Endothelial cell of umbilical vein (primary cell): Measurements from ENCODE around the gene RHD. TPM values are rescaled to one million over a fixed set of nuclear protein-coding genes. Genes with fewer than 3 reads are reported as not detected.
"Not testable (repeated sequence)": the region's sequence is repeated elsewhere in the genome, so short reads cannot be mapped to it uniquely, and the experiment has no call there.

Source experiments
- BruUV-seq: library from RNA; stranded (reverse); fragments of 400-500 nt; replicated peaks from 2 replicates; lab custom pipeline; 2021; lab: Mats Ljungman, UMichigan
- CTCF ChIA-PET: fragments of 300-600, 350-600 bp; sonication (Branson Sonifier 250); formaldehyde crosslinking; loops from one replicate; lab custom pipeline; 2021; ENCODE audit warnings: antibody characterized with exemption, inconsistent platforms; lab: Charles Lee
- POLR2A ChIA-PET: fragments of 300-600, 350-600 bp; sonication (Branson Sonifier 250); formaldehyde crosslinking; loops from one replicate; lab custom pipeline; 2021; ENCODE audit warnings: antibody characterized with exemption, inconsistent platforms; lab: Charles Lee
- DNase-seq: peaks from one replicate; pipeline ENCODE4 v3.0.0-alpha.2; 2011; ENCODE audit warnings: low read depth, low spot score
- FAIRE-seq: peaks from 2 replicates; lab custom pipeline; 2011; peaks lifted over from hg19 to GRCh38; lab: Jason Lieb, UNC
- H2AFZ ChIP-seq: 2 replicates; pipeline ENCODE4 v1.6.0; 2012; ENCODE audit warnings: low read depth, low read length, control low read depth, inconsistent platforms
- H3K27ac ChIP-seq: 2 replicates; pipeline ENCODE4 v1.5.1; 2011; ENCODE audit warnings: low read depth, mild to moderate bottlenecking, control low read depth, low read length, moderate library complexity; ENCODE audit not compliant: insufficient read depth
- H3K27me3 ChIP-seq, 2 experiments: 2 replicates each; pipeline versions ENCODE4 v1.6.0 to v1.6.1; 2011; ENCODE audit warnings: low read length in 2 of 2, mixed read lengths in 1 of 2; ENCODE audit not compliant: control insufficient read depth in 2 of 2, insufficient read depth in 2 of 2
- H3K36me3 ChIP-seq, 2 experiments: 2 replicates in 1 of 2; 3 replicates in 1 of 2; pipeline ENCODE4 v1.5.1; 2011; ENCODE audit warnings: low read length in 2 of 2, mild to moderate bottlenecking in 1 of 2, moderate library complexity in 1 of 2; ENCODE audit not compliant: control insufficient read depth in 2 of 2, insufficient read depth in 2 of 2; ENCODE audit errors: extremely low read depth in 1 of 2
- H3K4me1 ChIP-seq: 3 replicates; pipeline ENCODE4 v1.5.1; 2011; ENCODE audit warnings: mild to moderate bottlenecking, low read length; ENCODE audit not compliant: control insufficient read depth, insufficient read depth; ENCODE audit errors: extremely low read depth
- H3K4me2 ChIP-seq: 2 replicates; pipeline ENCODE4 v1.6.1; 2011; ENCODE audit warnings: low read length, control low read depth, mixed read lengths; ENCODE audit not compliant: insufficient read depth
- H3K4me3 ChIP-seq, 3 experiments: fragments of 200-600 bp in 1 of 3; sonication (generic), shearing (Covaris generic) in 1 of 3; replicated peaks in 1 of 3; 2 replicates each; pipeline ENCODE4 v1.5.1; 2011 to 2016; ENCODE audit warnings: control low read depth in 3 of 3, low read length in 3 of 3, mild to moderate bottlenecking in 2 of 3, inconsistent platforms in 1 of 3, low read depth in 1 of 3, moderate library complexity in 1 of 3; ENCODE audit not compliant: insufficient read depth in 1 of 3
- H3K79me2 ChIP-seq: 2 replicates; pipeline ENCODE4 v1.6.0; 2012; ENCODE audit warnings: low read length, inconsistent platforms; ENCODE audit not compliant: control insufficient read depth, insufficient read depth
- H3K9ac ChIP-seq: replicated peaks from 2 replicates; pipeline ENCODE3; 2011; ENCODE audit warnings: low read length, control low read depth; ENCODE audit not compliant: insufficient read depth; ENCODE audit errors: extremely low read depth
- H3K9me1 ChIP-seq: replicated peaks from 3 replicates; pipeline ENCODE4 v1.6.0; 2011; ENCODE audit warnings: mild to moderate bottlenecking, low read length; ENCODE audit not compliant: control insufficient read depth, insufficient read depth; ENCODE audit errors: extremely low read depth
- H3K9me3 ChIP-seq: replicated peaks from 2 replicates; pipeline ENCODE4 v1.5.1; 2012; ENCODE audit warnings: low read length, inconsistent platforms; ENCODE audit not compliant: control insufficient read depth, insufficient read depth
- H4K20me1 ChIP-seq: replicated peaks from 2 replicates; pipeline ENCODE3; 2011; ENCODE audit warnings: mild to moderate bottlenecking, low read length; ENCODE audit not compliant: control insufficient read depth, insufficient read depth; ENCODE audit errors: extremely low read depth
- dilution Hi-C: fragments of 300-500 bp; cut with MboI; formaldehyde crosslinking; loops from one replicate; pipeline ENCODE4 v1.15.0; 2019; ENCODE audit warnings: low sequenced_read_pairs; ENCODE audit not compliant: extremely low pct_ligation_motif_present
- intact Hi-C: fragments of 100-400 bp; cut with micrococcal nuclease; formaldehyde crosslinking; loops from one replicate; pipeline ENCODE4 v1.10.0; 2022
- polyA plus RNA-seq, 4 experiments: library from polyadenylated mRNA; depleted of rRNA in 3 of 4; stranded (reverse) in 3 of 4; unstranded in 1 of 4; fragments of >200 nt; gene quantifications; 2 replicates each; pipeline versions ENCODE4 v1.2.1 to v1.2.3, GENCODE V29; 2011 to 2012; ENCODE audit warnings: missing spikeins in 1 of 4
- total RNA-seq: library from RNA; stranded (reverse); gene quantifications from 2 replicates; pipeline ENCODE4 v1.2.3, GENCODE V29; 2021

The RHD gene
- total and polyA plus RNA-seq, 2 donors (not counting 3 experiments of a cell fraction or from before 2014, with no cell fraction given), result not detected

DNA sequence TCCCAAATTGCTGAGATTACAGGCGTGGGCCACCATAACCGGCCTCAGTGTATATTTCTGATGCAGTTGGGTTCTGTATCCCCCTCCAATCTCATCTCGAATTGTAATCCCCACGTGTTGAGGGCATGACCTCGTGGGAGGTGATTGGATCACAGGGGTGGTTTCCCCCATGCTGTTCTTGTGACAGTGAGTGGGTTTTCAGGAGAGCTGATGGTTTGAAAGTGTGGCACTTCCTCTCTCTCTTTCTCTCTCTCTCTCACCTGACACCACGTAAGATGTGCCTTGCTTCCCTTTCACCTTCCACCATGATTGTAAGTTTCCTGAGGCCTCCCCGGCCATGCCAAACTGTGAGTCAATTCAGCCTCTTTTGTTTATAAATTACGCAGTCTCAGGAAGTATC lies 24.2 kb downstream of the RHD start:
- H3K9me3 ChIP-seq, dilution Hi-C loops, POLR2A ChIA-PET: not testable (repeated sequence)

DNA sequence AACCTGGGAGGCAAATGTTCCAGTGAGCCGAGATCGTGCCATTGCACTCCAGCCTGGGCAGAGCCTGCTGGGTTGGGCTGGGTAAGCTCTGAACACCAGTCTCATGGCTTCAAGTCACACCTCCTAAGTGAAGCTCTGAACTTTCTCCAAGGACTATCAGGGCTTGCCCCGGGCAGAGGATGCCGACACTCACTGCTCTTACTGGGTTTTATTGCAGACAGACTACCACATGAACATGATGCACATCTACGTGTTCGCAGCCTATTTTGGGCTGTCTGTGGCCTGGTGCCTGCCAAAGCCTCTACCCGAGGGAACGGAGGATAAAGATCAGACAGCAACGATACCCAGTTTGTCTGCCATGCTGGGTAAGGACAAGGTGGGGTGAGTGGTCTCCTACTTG lies 28.4 kb downstream of the RHD start:
- POLR2A ChIA-PET, H3K79me2 ChIP-seq, BruUV-seq, H3K27ac ChIP-seq, H3K4me3 ChIP-seq, dilution Hi-C loops, H3K4me2 ChIP-seq, DNase-seq, H4K20me1 ChIP-seq, intact Hi-C loops, H3K9me3 ChIP-seq, H3K4me1 ChIP-seq, CTCF ChIA-PET, H3K27me3 ChIP-seq, H3K9me1 ChIP-seq, H2AFZ ChIP-seq, H3K36me3 ChIP-seq, H3K9ac ChIP-seq: not testable (repeated sequence)
- peak; percentile 38 for FAIRE-seq

More for the DNA sequence above, 24.2 kb downstream of the RHD start:
- CTCF ChIA-PET, H3K79me2 ChIP-seq, H3K4me3 ChIP-seq, H3K27ac ChIP-seq, DNase-seq, H3K4me1 ChIP-seq, H4K20me1 ChIP-seq, H3K36me3 ChIP-seq, H3K27me3 ChIP-seq, H3K4me2 ChIP-seq, H3K9ac ChIP-seq, H3K9me1 ChIP-seq, intact Hi-C loops, H2AFZ ChIP-seq, BruUV-seq: not testable (repeated sequence)
- FAIRE-seq, result peak; percentile 88

DNA sequence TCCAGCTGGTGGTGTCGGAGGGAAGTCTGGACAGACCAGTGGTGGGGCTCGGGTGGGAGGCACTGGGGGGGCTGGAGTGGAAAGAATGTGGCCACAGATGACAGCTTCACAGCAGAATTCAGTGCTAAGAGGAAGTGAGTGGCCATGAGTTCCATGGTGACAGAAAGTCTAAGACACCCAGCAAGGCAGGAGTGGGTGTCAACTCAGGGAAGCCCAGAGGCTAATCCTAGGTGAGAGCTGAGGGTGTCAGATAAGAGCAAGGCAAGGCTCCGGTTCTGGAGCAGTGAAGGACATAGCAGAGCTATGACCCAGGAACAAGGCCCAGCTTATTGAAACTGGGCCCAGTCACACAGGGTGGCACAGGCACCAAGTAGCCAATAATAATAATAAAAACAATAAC lies 30.0 kb downstream of the RHD start:
- H2AFZ ChIP-seq, BruUV-seq, H3K9me1 ChIP-seq, H3K9ac ChIP-seq, FAIRE-seq, H3K79me2 ChIP-seq, H3K36me3 ChIP-seq, H4K20me1 ChIP-seq, POLR2A ChIA-PET, H3K27ac ChIP-seq, DNase-seq, dilution Hi-C loops, intact Hi-C loops, H3K4me1 ChIP-seq, CTCF ChIA-PET, H3K4me2 ChIP-seq, H3K27me3 ChIP-seq, H3K4me3 ChIP-seq, H3K9me3 ChIP-seq: not testable (repeated sequence)

DNA sequence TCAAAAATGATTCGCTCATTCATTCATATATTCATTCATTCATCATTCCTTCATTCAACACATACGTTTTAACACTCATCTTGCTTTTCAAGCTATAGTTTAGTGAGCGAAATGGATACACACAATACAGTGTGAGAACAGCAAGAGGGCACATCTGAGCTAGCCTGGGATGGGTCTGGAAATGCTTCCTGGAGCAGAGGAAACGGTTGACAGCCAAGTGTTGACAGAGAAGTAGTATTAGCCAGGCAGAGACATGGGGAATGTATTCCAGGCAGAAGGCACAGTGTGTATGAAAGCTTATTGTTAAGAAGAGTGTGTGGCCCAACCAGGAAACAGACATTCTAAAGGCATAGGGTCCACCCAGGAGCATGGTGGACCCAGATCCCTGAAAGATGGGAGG lies 32.6 kb downstream of the RHD start:
- H2AFZ ChIP-seq, H3K9me3 ChIP-seq, H3K4me2 ChIP-seq, H3K4me1 ChIP-seq, CTCF ChIA-PET, H3K27me3 ChIP-seq, H3K9ac ChIP-seq, H3K9me1 ChIP-seq, DNase-seq, H3K79me2 ChIP-seq, H3K4me3 ChIP-seq, dilution Hi-C loops, intact Hi-C loops, H3K27ac ChIP-seq, H3K36me3 ChIP-seq, BruUV-seq, POLR2A ChIA-PET, H4K20me1 ChIP-seq: not testable (repeated sequence)
- peak; percentile 43 for FAIRE-seq
